ENCODE results near the gene ATG16L1. TPM values are rescaled to one million over a fixed set of nuclear protein-coding genes. Genes with fewer than 3 reads are reported as not detected.

ATG16L1 gene
- total and polyA plus RNA-seq, 10 of the 15 experiments (the other 5 are each of a cell fraction or from before 2014, with no cell fraction given), result 5.2 to 26.6 (median 15.6) TPM

DNA sequence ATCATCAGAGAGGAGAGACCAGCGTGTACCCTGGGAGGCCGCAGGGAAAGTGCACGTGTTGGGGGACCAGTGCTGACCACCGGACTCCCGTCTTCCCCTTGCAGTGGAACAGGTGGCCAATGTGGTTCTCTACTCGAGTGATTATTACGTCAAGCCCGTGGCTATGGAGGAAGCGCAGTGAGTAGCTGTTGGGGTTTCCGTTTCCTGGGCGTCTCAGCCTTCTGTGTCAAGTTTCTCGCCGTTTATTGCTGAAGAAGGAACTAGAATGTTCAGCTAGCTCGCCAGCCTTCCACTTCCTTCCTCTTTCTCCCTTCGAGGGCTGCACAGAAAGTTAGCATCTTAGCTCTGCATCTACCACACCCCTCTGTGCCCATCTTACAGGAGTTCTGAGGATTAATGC, 80.1 kb downstream of the ATG16L1 start:
- WGBS (ENCODE audit: insufficient coverage, insufficient replicate concordance, low lambda C conversion rate, missing lambda C conversion rate), result under 1% methylated on average over 15 of the region's 15 CpGs
- RAD21 ChIA-PET (ENCODE audit: unreplicated experiment), result interaction anchor here (1.3 to 1.4 kb wide), 2 partner anchors 26 to 111 kb away, joined by 5 to 7 read pairs; no protein-coding TSS in a partner anchor
- Histone ChIP-seq H2AFZ (ENCODE audit: control insufficient read depth, low read depth, low read length) (peak overlapping the region; percentile 70), H3K36me3 (ENCODE audit: control insufficient read depth in 2 of 2, insufficient read depth in 2 of 2, low read length in 1 of 2) (no peaks in the 10 kb centered on the region), H3K9me3 (replicated peaks; ENCODE audit: control insufficient read depth, insufficient read depth, low read length) (no peaks in the 10 kb centered on the region), H3K9ac (ENCODE audit: control insufficient read depth, insufficient read depth, low read length) (no peak overlapping the region), H3K4me3 (no peak overlapping the region), H3K4me2 (ENCODE audit: control insufficient read depth, insufficient read depth) (peak overlapping the region; percentile 28), H3K27me3 (replicated peaks in 1 of 2; ENCODE audit: control insufficient read depth in 2 of 2, insufficient read depth in 2 of 2, low read length in 1 of 2) (no peaks in the 10 kb centered on the region), H3K4me1 (ENCODE audit: control insufficient read depth, insufficient read depth, low read length) (peaks cover 18% of the 10 kb centered on the region), H3K79me2 (ENCODE audit: control insufficient read depth, insufficient read depth, low read length) (no peaks in the 10 kb centered on the region), H3K27ac (ENCODE audit: control insufficient read depth, insufficient read depth) (peak overlapping the region; percentile 70), H4K20me1 (ENCODE audit: control insufficient read depth, insufficient read depth) (no peaks in the 10 kb centered on the region)
- DNase-seq (ENCODE audit: low read depth, low spot score), result peak; percentile 80
- CTCF ChIA-PET, result interaction anchor here (0.8 to 1.6 kb wide), 4 partner anchors 10 to 112 kb away, joined by 3 to 9 read pairs (median 4); partner anchors contain the start of gene DGKD
- peak; percentile 99 for FAIRE-seq
- POLR2A ChIA-PET, result interaction anchor here (0.9 to 1.4 kb wide), 2 partner anchors 10 to 26 kb away, joined by 3 read pairs; no protein-coding TSS in a partner anchor
- no TSS peak for BruUV-seq (replicated peaks)
- intact Hi-C loops (cut with micrococcal nuclease; ENCODE audit: unreplicated experiment), result no loop called here
- in situ Hi-C loops (cut with MboI), result no loop called here
- peak; percentile 94 for ATAC-seq
- SMC1A ChIA-PET (ENCODE audit: uncharacterized antibody, unreplicated experiment), result interaction anchor here (0.9 to 1.5 kb wide), 6 partner anchors 9 to 88 kb away, joined by 3 to 5 read pairs (median 4); no protein-coding TSS in a partner anchor
- peak; percentile 71 for TF ChIP-seq IKZF1 (conservative IDR thresholded peaks at IDR 0.05)
- TF ChIP-seq TCF3 (IDR thresholded peaks at IDR 0.05; ENCODE audit: borderline replicate concordance, insufficient read depth, low read depth, low read length), result peak; percentile 94
- TF ChIP-seq ATF7 (IDR thresholded peaks at IDR 0.05; ENCODE audit: low read depth), result peak; percentile 61
- TF ChIP-seq MYB (IDR thresholded peaks at IDR 0.05; ENCODE audit: borderline replicate concordance, low read depth, low read length), result no peak
- no peak for TF ChIP-seq ZZZ3 (IDR thresholded peaks at IDR 0.05; ENCODE audit: control insufficient read depth, insufficient read length, low read depth)
- TF ChIP-seq SREBF1 (IDR thresholded peaks at IDR 0.05; ENCODE audit: low read length), result no peak
- no peak for TF ChIP-seq NRF1 (conservative IDR thresholded peaks at IDR 0.05; ENCODE audit: low read depth, low read length)
- TF ChIP-seq TCF12 (IDR thresholded peaks at IDR 0.05; ENCODE audit: low read depth, low read length), result peak; percentile 81
- TF ChIP-seq, protein P1, sequence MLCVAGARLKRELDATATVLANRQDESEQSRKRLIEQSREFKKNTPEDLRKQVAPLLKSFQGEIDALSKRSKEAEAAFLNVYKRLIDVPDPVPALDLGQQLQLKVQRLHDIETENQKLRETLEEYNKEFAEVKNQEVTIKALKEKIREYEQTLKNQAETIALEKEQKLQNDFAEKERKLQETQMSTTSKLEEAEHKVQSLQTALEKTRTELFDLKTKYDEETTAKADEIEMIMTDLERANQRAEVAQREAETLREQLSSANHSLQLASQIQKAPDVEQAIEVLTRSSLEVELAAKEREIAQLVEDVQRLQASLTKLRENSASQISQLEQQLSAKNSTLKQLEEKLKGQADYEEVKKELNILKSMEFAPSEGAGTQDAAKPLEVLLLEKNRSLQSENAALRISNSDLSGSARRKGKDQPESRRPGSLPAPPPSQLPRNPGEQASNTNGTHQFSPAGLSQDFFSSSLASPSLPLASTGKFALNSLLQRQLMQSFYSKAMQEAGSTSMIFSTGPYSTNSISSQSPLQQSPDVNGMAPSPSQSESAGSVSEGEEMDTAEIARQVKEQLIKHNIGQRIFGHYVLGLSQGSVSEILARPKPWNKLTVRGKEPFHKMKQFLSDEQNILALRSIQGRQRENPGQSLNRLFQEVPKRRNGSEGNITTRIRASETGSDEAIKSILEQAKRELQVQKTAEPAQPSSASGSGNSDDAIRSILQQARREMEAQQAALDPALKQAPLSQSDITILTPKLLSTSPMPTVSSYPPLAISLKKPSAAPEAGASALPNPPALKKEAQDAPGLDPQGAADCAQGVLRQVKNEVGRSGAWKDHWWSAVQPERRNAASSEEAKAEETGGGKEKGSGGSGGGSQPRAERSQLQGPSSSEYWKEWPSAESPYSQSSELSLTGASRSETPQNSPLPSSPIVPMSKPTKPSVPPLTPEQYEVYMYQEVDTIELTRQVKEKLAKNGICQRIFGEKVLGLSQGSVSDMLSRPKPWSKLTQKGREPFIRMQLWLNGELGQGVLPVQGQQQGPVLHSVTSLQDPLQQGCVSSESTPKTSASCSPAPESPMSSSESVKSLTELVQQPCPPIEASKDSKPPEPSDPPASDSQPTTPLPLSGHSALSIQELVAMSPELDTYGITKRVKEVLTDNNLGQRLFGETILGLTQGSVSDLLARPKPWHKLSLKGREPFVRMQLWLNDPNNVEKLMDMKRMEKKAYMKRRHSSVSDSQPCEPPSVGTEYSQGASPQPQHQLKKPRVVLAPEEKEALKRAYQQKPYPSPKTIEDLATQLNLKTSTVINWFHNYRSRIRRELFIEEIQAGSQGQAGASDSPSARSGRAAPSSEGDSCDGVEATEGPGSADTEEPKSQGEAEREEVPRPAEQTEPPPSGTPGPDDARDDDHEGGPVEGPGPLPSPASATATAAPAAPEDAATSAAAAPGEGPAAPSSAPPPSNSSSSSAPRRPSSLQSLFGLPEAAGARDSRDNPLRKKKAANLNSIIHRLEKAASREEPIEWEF (IDR thresholded peaks at IDR 0.05; ENCODE audit: insufficient replicate concordance, low read depth, low read length), result no peak
- TF ChIP-seq TCF7 (IDR thresholded peaks at IDR 0.05; ENCODE audit: borderline replicate concordance), result no peak
- TF ChIP-seq ETV6 (conservative IDR thresholded peaks at IDR 0.05 in 1 of 2, IDR thresholded peaks at IDR 0.05 in 1 of 2; ENCODE audit: borderline replicate concordance in 1 of 2, low read depth in 1 of 2), result peak in 1 of 2 experiments; percentile 99; a peak in 2 of 4 replicates
- TF ChIP-seq GATAD2B (conservative IDR thresholded peaks at IDR 0.05; ENCODE audit: low read depth), result 0 out of 2 replicates have a peak, but pooled peaks have one; percentile 52
- TF ChIP-seq ZNF207 (IDR thresholded peaks at IDR 0.05; ENCODE audit: borderline replicate concordance), result no peak
- peak; percentile 40; the same call in 1 of the 2 replicates for TF ChIP-seq DPF2 (IDR thresholded peaks at IDR 0.05)
- peak; percentile 79 for TF ChIP-seq CREM (IDR thresholded peaks at IDR 0.05; ENCODE audit: low read depth)
- TF ChIP-seq, protein P2, sequence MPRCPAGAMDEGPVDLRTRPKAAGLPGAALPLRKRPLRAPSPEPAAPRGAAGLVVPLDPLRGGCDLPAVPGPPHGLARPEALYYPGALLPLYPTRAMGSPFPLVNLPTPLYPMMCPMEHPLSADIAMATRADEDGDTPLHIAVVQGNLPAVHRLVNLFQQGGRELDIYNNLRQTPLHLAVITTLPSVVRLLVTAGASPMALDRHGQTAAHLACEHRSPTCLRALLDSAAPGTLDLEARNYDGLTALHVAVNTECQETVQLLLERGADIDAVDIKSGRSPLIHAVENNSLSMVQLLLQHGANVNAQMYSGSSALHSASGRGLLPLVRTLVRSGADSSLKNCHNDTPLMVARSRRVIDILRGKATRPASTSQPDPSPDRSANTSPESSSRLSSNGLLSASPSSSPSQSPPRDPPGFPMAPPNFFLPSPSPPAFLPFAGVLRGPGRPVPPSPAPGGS (IDR thresholded peaks at IDR 0.05; ENCODE audit: borderline replicate concordance, insufficient read depth, low read depth, low read length, poor library complexity, severe bottlenecking), result no peak
- TF ChIP-seq, protein P3, sequence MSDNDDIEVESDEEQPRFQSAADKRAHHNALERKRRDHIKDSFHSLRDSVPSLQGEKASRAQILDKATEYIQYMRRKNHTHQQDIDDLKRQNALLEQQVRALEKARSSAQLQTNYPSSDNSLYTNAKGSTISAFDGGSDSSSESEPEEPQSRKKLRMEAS (IDR thresholded peaks at IDR 0.05; ENCODE audit: low read depth, low read length), result peak; percentile 34; the same call in 1 of the 2 replicates
- TF ChIP-seq EED (IDR thresholded peaks at IDR 0.05; ENCODE audit: low read depth), result peak; percentile 61
- TF ChIP-seq TARDBP (IDR thresholded peaks at IDR 0.05; ENCODE audit: borderline replicate concordance), result no peak
